ENCODE results near the gene SUSD3. TPM values are rescaled to one million over a fixed set of nuclear protein-coding genes. Genes with fewer than 3 reads are reported as not detected.
"Not testable (repeated sequence)": the region's sequence is repeated elsewhere in the genome, so short reads cannot be mapped to it uniquely, and the experiment has no call there.

Gene SUSD3
- total RNA-seq, 1 experiment from 2014 or later: 2.2 TPM

GRCh38 chr9:93116072-93116961 is 57.8 kb downstream of the SUSD3 start:
- H3K9me3 Mint-ChIP-seq (ENCODE audit: unreplicated experiment): no peaks in the 10 kb centered on the region
- TF ChIP-seq CTCF (IDR thresholded peaks at IDR 0.05; ENCODE audit: insufficient read depth in 1 of 2, low read depth in 1 of 2, low read length in 1 of 2, severe bottlenecking in 1 of 2, unreplicated experiment in 1 of 2): no peak
- ChIA-PET CTCF (interaction anchor here (0.6 kb wide), 1 partner anchor 36 kb away, joined by 3 read pairs; no protein-coding TSS in a partner anchor), POLR2A (no interaction called here)
- peaks cover 6% of the 10 kb centered on the region for H3K36me3 Mint-ChIP-seq (ENCODE audit: insufficient read depth, unreplicated experiment)
- no peaks in the 10 kb centered on the region for H3K4me1 ChIP-seq
- H3K9me3 ChIP-seq: no peaks in the 10 kb centered on the region
- peak in 1 of 2 experiments; percentile 9 for DNase-seq
- no peaks in the 10 kb centered on the region for H3K27me3 Mint-ChIP-seq (ENCODE audit: insufficient read depth, unreplicated experiment)
- no peaks in the 10 kb centered on the region for H3K27me3 ChIP-seq (replicated peaks; ENCODE audit: control insufficient read depth, insufficient read depth, low read length)
- H3K36me3 ChIP-seq (ENCODE audit: control insufficient read depth, insufficient read depth, low read length): no peaks in the 10 kb centered on the region
- H3K27ac Mint-ChIP-seq (ENCODE audit: unreplicated experiment): no peak overlapping the region
- BruUV-seq (replicated peaks): no TSS peak
- no peak overlapping the region for H3K4me3 ChIP-seq (ENCODE audit: low read depth, low read length)
- no peak overlapping the region for H3K4me3 Mint-ChIP-seq (ENCODE audit: unreplicated experiment)
- H3K4me1 Mint-ChIP-seq (ENCODE audit: low read depth, unreplicated experiment): no peaks in the 10 kb centered on the region
- intact Hi-C loops (cut with micrococcal nuclease; ENCODE audit: unreplicated experiment): no loop called here

- CTCF ChIA-PET; H3K9me3 Mint-ChIP-seq (ENCODE audit: unreplicated experiment); H3K4me1 ChIP-seq; H3K27ac Mint-ChIP-seq (ENCODE audit: unreplicated experiment); H3K36me3 Mint-ChIP-seq (ENCODE audit: insufficient read depth, unreplicated experiment); DNase-seq; H3K9me3 ChIP-seq; BruUV-seq (replicated peaks); H3K4me1 Mint-ChIP-seq (ENCODE audit: low read depth, unreplicated experiment); H3K27me3 ChIP-seq (replicated peaks; ENCODE audit: control insufficient read depth, insufficient read depth, low read length); intact Hi-C loops (cut with micrococcal nuclease; ENCODE audit: unreplicated experiment); H3K4me3 ChIP-seq (ENCODE audit: low read depth, low read length); H3K36me3 ChIP-seq (ENCODE audit: control insufficient read depth, insufficient read depth, low read length); H3K4me3 Mint-ChIP-seq (ENCODE audit: unreplicated experiment); H3K27me3 Mint-ChIP-seq (ENCODE audit: insufficient read depth, unreplicated experiment); POLR2A ChIA-PET: not testable (repeated sequence)
Measured at GRCh38 chr9:93117521-93117920, 59.0 kb downstream of the SUSD3 start.

- H3K36me3 Mint-ChIP-seq (ENCODE audit: insufficient read depth, unreplicated experiment): peaks cover 6% of the 10 kb centered on the region
- Histone ChIP-seq H3K27me3 (replicated peaks; ENCODE audit: control insufficient read depth, insufficient read depth, low read length) (no peaks in the 10 kb centered on the region), H3K4me1 (no peaks in the 10 kb centered on the region), H3K9me3 (no peaks in the 10 kb centered on the region), H3K36me3 (ENCODE audit: control insufficient read depth, insufficient read depth, low read length) (no peaks in the 10 kb centered on the region), H3K4me3 (ENCODE audit: low read depth, low read length) (no peak overlapping the region)
- H3K27me3 Mint-ChIP-seq (ENCODE audit: insufficient read depth, unreplicated experiment): no peaks in the 10 kb centered on the region
- no peak for TF ChIP-seq CTCF (IDR thresholded peaks at IDR 0.05; ENCODE audit: insufficient read depth in 1 of 2, low read depth in 1 of 2, low read length in 1 of 2, severe bottlenecking in 1 of 2, unreplicated experiment in 1 of 2)
- H3K4me1 Mint-ChIP-seq (ENCODE audit: low read depth, unreplicated experiment): no peaks in the 10 kb centered on the region
- intact Hi-C loops (cut with micrococcal nuclease; ENCODE audit: unreplicated experiment): no loop called here
- BruUV-seq (replicated peaks): TSS peak; percentile 31
- ChIA-PET CTCF (no interaction called here), POLR2A (no interaction called here)
- peak in 1 of 2 experiments; percentile 14 for DNase-seq
- no peaks in the 10 kb centered on the region for H3K9me3 Mint-ChIP-seq (ENCODE audit: unreplicated experiment)
- H3K27ac Mint-ChIP-seq (ENCODE audit: unreplicated experiment): no peak overlapping the region
- no peak overlapping the region for H3K4me3 Mint-ChIP-seq (ENCODE audit: unreplicated experiment)
Measured at GRCh38 chr9:93117924-93118862, 59.7 kb downstream of the SUSD3 start.
